Parathyroid adenoma (tissue), 2 donors: Measurements from ENCODE around the gene SETD2.

Experiments
- H2AFZ ChIP-seq: fragments of 300-600 bp; sonication (generic); one replicate; pipeline ENCODE4 v1.7.0; 2017; ENCODE audit warnings: antibody characterized with exemption, mild to moderate bottlenecking
- H3K27ac ChIP-seq: fragments of 300-600 bp; sonication (generic); one replicate; pipeline ENCODE4 v1.7.0; 2017
- H3K27me3 ChIP-seq: fragments of 300-600 bp; sonication (generic); one replicate; pipeline ENCODE4 v1.7.0; 2017; ENCODE audit warnings: low read length; ENCODE audit not compliant: control insufficient read depth, insufficient read depth
- H3K36me3 ChIP-seq: fragments of 300-600 bp; sonication (generic); one replicate; pipeline ENCODE4 v1.7.0; 2017; ENCODE audit warnings: low read length; ENCODE audit not compliant: control insufficient read depth, insufficient read depth
- H3K4me1 ChIP-seq: fragments of 300-600 bp; sonication (generic); one replicate; pipeline ENCODE4 v1.7.0; 2017; ENCODE audit warnings: control low read depth
- H3K4me2 ChIP-seq: fragments of 300-600 bp; sonication (generic); one replicate; pipeline ENCODE4 v1.7.0; 2017; ENCODE audit warnings: low read length
- H3K4me3 ChIP-seq: fragments of 300-600 bp; sonication (generic); one replicate; pipeline ENCODE4 v1.7.0; 2017; ENCODE audit warnings: low read depth, low read length
- H3K79me2 ChIP-seq: fragments of 300-600 bp; sonication (generic); one replicate; pipeline ENCODE4 v1.7.0; 2017; ENCODE audit warnings: control low read depth
- H3K9ac ChIP-seq: fragments of 300-600 bp; sonication (generic); one replicate; pipeline ENCODE4 v1.7.0; 2017; ENCODE audit warnings: mild to moderate bottlenecking
- H3K9me3 ChIP-seq: fragments of 300-600 bp; sonication (generic); one replicate; pipeline ENCODE4 v1.7.0; 2017; ENCODE audit warnings: low read length; ENCODE audit not compliant: control insufficient read depth
- TF ChIP-seq, protein P1 (sequence below): fragments of 300-600 bp; sonication (generic); IDR thresholded peaks from one replicate; pipeline ENCODE4 v1.7.0; 2017; ENCODE audit warnings: antibody characterized with exemption, mild to moderate bottlenecking
- donor health status: primary hyperparathyroidism.

Gene SETD2

DNA sequence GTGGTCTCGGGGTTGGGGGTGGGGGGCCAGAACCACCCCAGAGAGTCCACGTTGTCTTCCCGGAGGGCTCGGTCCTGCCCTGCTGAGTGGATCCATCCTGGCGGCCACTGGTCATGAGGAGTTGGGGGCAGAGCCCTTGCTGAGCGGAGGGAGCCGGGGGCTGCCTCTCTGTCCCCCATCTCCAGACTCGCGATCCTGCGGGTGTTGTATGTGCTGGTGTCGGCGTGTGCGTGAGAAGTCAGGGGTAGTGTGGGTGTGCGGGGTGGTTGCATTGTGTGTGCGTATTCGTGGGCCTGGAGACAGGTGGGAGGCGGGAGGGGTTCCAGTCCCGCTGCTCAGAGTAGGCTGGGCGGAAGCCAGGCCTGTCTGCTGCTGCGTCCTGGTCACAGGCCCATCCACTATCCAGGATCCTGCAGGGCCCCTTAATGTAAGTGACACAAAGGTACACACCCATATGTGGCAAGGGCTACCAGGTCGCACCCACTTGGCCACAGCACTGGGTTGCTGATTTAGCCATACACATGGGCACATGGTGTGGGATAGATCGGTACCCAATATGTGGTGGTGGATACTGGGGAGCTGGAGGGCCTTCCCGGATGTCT, 153.7 kb downstream of the SETD2 start:
- no peak overlapping the region for H3K4me3 ChIP-seq
- peaks cover 5% of the 10 kb centered on the region for H3K4me1 ChIP-seq
- TF ChIP-seq, protein P1, sequence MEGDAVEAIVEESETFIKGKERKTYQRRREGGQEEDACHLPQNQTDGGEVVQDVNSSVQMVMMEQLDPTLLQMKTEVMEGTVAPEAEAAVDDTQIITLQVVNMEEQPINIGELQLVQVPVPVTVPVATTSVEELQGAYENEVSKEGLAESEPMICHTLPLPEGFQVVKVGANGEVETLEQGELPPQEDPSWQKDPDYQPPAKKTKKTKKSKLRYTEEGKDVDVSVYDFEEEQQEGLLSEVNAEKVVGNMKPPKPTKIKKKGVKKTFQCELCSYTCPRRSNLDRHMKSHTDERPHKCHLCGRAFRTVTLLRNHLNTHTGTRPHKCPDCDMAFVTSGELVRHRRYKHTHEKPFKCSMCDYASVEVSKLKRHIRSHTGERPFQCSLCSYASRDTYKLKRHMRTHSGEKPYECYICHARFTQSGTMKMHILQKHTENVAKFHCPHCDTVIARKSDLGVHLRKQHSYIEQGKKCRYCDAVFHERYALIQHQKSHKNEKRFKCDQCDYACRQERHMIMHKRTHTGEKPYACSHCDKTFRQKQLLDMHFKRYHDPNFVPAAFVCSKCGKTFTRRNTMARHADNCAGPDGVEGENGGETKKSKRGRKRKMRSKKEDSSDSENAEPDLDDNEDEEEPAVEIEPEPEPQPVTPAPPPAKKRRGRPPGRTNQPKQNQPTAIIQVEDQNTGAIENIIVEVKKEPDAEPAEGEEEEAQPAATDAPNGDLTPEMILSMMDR, result no peak
- no peaks in the 10 kb centered on the region for H3K36me3 ChIP-seq
- H3K9ac ChIP-seq, result no peak overlapping the region
- H3K9me3 ChIP-seq, result no peaks in the 10 kb centered on the region
- peak overlapping the region; percentile 96 for H2AFZ ChIP-seq
- no peaks in the 10 kb centered on the region for H3K79me2 ChIP-seq
- H3K27ac ChIP-seq, result peak overlapping the region; percentile 58
- H3K27me3 ChIP-seq, result no peaks in the 10 kb centered on the region
- H3K4me2 ChIP-seq, result peak overlapping the region; percentile 49

DNA sequence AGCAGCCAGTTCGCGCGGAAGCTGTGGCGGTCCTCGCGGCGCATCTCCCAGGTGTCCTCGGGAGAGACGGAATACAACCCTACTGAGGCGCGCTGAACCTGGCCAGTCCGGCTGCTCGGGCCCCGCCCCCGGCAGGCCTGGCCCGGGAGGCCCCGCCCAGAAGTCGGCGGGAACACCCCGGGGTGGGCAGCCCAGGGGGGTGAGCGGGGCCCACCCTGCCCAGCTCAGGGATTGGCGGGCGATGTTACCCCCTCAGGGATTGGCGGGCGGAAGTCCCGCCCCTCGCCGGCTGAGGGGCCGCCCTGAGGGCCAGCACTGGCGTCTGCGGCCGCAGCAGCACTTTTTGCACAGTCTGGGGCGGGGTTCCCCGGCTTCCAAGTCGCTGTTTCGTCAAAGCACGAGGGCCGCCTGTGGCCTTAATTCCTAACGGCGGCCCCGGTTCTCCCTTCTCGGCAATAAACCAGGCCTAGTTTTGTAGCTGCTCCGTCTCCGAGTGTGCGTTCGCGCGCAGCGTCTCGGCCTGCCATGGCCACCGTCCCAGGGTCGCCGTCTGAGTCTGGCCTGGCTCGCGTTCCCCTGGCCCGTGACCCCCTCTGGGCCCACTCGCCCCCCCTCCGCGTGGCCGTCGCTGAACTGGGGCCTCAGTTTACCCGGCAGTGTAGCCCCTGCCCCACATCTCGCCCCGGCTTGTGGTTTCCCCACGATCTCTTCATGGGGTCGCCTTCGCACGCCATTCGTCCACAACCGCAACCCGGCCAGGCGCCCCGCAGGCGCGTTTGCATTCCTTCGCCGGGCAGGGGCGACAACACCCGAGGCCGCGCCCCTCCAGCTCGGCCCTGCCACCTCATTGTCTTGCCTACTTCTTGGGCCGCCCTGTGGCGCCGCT, 154.4 kb downstream of the SETD2 start:
- Histone ChIP-seq H3K4me3 (peak overlapping the region; percentile 38), H3K4me2 (peak overlapping the region; percentile 49), H3K9ac (peak overlapping the region; percentile 55), H2AFZ (peak overlapping the region; percentile 96), H3K9me3 (no peaks in the 10 kb centered on the region), H3K4me1 (peaks cover 5% of the 10 kb centered on the region), H3K36me3 (no peaks in the 10 kb centered on the region), H3K27ac (peak overlapping the region; percentile 58), H3K27me3 (no peaks in the 10 kb centered on the region), H3K79me2 (no peaks in the 10 kb centered on the region)
- TF ChIP-seq, protein P1, result no peak

DNA sequence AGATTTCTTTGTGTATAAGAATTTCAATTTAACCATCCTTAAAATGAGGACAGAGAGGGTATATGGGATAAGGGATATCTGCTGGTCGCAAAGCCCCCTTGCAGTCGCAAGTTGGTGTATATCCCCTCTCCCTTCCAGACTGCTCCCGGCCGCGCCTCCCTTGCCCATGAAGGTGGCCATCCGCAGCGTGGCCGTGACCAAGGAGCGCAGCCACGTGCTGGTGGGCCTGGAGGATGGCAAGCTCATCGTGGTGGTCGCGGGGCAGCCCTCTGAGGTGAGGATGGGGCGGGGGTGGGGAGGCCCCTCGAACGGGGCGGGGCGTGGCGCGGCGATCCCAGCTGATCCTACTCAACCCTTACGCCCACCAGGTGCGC, 155.1 kb downstream of the SETD2 start:
- Histone ChIP-seq H3K27ac (no peak overlapping the region), H3K4me2 (peak overlapping the region; percentile 49), H3K79me2 (no peaks in the 10 kb centered on the region), H3K4me1 (peaks cover 5% of the 10 kb centered on the region), H3K9me3 (no peaks in the 10 kb centered on the region), H3K4me3 (peak overlapping the region; percentile 38), H3K36me3 (no peaks in the 10 kb centered on the region), H3K27me3 (no peaks in the 10 kb centered on the region), H2AFZ (peak overlapping the region; percentile 96), H3K9ac (no peak overlapping the region)
- TF ChIP-seq, protein P1, result no peak

DNA sequence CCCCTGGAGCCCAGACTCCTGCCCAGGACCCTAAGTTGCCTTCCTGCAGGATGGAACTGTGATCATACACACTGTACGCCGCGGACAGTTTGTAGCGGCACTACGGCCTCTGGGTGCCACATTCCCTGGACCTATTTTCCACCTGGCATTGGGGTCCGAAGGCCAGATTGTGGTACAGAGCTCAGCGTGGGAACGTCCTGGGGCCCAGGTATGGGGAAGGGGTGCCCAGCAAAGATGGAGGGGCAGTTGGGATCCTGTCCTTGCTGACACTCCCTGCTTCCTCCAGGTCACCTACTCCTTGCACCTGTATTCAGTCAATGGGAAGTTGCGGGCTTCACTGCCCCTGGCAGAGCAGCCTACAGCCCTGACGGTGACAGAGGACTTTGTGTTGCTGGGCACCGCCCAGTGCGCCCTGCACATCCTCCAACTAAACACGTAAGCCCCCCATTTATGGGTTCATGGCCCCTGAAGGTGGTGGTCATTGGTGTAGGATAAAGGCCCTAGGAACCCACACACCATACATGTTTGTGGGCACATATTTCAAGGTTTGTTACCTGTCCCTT, 155.6 kb downstream of the SETD2 start:
- TF ChIP-seq, protein P1, result no peak
- Histone ChIP-seq H3K36me3 (no peaks in the 10 kb centered on the region), H3K4me3 (no peak overlapping the region), H3K9ac (no peak overlapping the region), H2AFZ (no peak overlapping the region), H3K27me3 (no peaks in the 10 kb centered on the region), H3K4me1 (peaks cover 5% of the 10 kb centered on the region), H3K9me3 (no peaks in the 10 kb centered on the region), H3K27ac (no peak overlapping the region), H3K4me2 (no peak overlapping the region), H3K79me2 (no peaks in the 10 kb centered on the region)
